GM21526 (cell line): ENCODE results near the gene FAM241B.

ENCODE experiments used
- ATAC-seq: cut with Tn5 transposase; IDR thresholded peaks from one replicate; pipeline ENCODE4 v1.9.1; 2021; ENCODE audit warnings: moderate library complexity; ENCODE audit not compliant: unreplicated experiment, low FRiP score

Gene FAM241B

DNA sequence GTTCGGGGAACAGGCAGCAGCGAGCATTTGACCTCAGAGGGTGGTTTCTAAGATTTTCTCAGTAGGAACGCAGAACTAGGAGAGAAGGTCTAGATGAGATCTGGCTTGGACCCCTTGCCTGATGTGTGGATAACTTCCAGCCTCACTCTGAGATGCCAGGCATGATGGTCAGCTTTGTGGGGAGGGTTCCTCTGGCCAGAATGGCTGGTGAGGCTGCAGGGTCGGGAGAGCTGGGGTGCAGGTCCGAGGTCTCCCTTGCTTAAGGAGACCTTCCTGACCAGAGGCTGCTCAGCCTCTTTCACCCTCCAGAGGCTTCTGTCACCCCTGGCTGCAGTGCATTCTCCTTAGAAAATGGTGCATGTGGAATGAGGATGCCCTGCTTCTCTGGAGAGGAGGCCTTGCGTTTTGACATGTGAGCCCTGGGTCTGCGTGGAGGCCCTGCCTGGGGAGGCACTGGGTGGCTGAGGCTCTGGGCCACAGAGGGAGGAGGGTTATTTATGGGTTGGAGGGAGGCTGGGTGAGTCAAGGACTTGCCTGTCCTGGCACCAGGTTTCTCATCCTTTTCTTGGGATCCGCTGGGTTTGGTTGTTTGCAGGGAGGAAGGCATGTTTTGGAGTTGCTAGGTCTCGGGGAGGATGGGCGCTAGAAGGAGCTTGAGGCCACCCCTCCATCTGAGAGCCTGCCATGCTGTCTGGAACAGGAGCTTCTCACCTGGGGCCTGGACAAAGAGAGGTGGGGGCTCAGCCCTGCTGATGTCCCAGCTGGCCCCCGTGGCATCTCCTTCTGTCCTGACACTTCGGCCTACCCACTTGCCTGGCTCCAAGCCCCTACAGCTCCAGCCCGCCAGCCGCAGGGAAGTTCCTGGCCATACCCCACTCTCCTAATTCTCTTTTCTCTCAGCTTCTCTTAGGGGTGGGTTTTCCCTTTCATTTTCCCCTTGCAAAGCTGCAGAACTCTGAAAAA, 3.9 kb downstream of the FAM241B start:
- no peak for ATAC-seq

DNA sequence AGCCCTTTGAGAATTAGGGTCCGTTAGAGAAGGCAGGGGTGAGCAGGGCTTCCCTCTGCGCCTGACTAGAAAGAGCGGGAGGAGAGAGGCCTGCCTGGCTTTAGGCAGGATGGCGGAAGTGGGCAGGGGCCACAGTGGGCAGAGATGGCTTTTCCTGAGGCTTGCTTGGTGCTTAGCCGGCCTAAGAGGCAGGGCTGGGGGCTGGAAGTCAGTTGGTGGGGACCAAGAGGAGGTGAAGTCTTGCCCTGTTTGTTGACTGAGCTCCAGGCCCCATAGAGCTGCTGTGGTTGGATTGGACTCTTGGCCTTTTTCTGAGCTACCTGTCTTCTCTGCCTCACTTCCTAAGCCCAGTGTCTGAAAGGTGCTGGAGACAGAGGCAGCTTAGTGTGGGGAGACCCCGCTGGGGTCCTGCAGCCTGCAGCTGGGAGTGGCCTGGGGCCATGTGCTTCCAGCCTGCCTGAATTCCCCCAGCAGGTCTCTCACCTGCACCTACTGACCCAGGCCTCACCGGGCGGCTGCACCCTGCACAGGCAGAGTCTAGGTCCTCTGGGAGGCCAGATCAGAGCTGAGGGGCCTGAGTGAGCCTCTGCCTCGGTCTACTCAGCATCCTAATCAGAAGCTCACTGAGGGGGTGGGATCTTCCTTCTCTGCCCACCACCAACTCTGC, 4.8 kb downstream of the FAM241B start:
- ATAC-seq: no peak

DNA sequence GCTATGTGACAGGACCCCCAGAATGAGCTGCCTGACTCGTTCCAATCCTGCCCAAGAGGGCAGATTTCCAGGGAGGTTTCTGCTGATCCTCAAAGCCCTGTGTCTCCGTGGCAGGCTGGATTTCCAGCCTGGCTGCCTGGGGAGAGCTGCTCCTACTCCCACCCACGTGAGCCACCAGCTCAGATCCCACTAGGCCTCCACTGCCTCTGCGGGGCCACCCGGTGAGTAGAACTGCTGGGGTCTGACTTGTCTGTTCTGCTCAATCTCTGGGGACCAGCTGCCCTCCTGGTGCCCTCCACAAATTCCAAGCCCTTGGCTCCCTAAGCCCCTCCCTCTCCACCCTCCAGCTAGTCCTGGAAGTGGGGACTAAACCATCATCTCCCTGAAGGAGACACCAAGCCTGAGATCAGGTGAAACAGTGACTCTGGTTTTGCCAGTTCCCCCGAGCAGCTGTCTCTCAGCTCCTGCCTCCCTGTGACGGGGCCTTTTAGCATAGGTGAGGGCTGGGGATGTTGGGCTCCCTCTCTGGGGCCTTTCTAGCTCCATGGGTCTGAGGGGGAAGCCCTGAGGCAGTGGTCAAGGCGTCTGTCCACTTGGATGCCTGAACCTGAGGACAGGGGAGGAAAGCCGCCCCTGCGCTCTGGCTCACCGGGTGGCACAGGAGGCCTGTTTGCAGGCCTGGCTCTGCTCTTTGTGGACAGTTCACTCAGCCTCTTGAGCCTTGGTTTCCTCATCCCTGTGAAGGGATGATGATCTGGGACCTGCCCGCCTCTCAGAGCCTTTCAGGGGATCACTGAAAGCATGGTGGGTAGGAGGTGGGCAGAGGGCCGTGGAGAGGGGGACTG, 5.6 kb downstream of the FAM241B start:
- ATAC-seq: no peak

DNA sequence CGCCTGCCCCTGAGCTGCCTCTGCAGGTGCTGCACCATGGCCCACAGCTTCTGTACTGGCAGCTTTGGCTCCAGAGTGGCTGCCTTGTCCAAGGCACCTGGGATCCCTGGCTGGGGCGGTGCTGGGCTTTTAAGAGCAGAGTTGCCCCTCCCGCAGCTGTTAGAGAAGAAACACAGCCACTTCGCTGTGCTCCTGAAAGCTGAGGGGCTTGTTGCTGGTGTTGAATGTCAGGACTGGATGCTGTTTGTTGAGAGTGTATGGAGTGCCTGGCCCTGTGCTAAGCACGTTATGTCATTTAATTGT, 6.2 kb downstream of the FAM241B start:
- ATAC-seq: no peak

DNA sequence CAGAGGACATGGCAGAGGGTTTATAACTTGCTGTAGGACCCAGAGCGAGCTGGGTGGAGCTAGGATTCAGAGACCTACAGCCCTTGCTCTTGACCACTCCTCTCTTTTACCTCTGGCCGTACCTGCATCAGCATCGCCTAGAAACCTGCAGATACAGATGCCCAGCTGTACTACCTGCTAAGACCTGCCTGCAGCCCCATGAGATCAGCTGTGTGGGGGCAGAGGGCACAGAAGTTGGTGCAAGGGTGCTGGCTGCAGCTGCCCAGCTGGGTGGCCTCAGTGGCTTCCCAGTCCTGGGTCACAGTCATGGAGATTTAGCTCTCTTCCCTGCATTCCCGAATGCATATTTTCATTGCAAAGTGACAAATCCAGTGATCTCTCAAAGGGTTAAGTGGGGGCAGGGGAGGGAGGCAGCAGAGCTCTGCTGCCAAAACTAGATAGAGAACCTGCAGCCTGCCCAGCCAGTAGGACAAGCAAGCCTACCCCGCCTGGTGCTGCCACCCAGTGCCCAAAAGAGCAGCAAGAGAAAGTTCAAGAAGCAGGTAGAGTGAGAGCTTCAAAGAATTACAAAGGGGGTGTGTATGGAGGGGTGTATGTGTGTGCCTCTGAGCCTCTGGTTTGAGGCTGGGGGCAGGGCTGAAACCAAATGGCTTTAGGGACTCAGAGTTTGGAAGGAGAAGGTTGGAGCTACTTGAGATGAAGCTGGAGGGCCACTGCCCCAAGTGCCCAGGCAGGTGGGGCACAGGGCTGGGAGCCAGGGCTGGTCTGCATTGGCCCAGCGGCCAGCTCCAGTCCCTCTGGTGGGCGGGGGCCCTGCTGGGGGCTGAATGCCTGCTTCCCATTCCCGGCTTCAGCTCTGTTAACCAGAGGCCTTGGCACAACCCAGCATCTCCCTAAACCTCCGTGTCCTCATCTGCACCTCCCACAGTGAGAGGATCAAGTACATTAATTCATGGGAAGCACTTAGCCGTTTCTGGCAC, 6.9 kb downstream of the FAM241B start:
- ATAC-seq: no peak

DNA sequence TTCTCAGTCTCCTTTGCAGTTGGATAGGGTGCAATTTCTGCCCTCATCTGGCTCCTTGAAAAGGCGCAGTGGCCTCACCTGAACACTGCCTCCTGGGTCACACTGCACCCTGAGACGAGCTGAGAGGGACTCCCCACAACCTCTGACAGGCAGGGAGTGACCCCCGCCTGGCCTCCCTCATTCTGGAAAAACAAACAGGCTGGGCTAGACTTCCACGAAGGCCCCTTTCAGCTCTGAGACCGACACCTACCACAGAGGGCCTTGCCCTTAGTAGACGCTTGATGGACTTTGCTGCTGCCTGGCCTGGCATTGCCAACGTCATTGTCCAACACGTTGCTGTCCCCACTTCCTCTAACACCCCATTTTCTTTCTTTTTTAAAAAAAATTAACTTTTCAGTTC, 8.6 kb downstream of the FAM241B start:
- no peak for ATAC-seq

DNA sequence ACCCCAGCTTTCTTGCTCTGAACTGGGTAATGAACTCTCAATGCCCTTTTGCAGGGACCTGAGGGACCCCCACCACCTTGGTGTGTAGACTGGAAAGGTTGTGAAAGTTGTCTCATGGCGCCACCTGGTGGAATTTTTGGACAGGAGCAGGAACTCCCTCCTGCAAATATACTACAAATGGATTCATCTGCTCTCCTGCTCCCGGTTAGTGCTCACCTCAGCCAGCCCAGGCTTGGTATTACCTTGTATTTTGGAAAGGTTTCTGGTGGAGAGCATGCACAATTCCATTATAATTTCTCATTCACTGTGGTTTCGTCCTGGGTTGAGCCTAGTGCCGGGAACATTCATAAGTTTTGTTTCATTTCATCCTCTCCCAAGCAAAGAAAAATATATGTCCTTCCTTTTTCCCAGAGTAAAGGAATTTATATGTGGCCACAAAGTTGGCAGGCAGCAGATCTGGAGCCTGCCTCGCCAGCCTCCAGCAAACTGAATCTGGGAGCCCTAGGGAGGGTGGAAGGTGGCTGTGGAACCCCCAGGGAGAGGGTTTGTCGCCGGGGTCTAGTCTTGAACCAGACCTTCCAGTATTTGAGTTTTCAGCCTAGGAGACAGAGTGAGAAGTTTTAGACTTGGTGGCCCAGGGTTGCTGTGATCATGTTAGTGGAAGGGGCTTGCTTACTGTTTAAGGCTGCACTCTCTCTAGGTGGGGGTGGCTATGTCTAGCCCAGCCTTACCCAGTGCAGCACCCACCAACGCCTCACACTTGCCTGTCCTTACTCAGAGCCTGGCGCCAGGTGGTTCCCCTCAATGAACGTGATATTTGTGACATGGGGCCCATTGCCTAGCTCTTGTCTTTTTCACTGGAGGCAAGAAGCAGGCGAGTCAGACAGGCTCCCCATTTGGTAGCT, 9.5 kb downstream of the FAM241B start:
- ATAC-seq: no peak

DNA sequence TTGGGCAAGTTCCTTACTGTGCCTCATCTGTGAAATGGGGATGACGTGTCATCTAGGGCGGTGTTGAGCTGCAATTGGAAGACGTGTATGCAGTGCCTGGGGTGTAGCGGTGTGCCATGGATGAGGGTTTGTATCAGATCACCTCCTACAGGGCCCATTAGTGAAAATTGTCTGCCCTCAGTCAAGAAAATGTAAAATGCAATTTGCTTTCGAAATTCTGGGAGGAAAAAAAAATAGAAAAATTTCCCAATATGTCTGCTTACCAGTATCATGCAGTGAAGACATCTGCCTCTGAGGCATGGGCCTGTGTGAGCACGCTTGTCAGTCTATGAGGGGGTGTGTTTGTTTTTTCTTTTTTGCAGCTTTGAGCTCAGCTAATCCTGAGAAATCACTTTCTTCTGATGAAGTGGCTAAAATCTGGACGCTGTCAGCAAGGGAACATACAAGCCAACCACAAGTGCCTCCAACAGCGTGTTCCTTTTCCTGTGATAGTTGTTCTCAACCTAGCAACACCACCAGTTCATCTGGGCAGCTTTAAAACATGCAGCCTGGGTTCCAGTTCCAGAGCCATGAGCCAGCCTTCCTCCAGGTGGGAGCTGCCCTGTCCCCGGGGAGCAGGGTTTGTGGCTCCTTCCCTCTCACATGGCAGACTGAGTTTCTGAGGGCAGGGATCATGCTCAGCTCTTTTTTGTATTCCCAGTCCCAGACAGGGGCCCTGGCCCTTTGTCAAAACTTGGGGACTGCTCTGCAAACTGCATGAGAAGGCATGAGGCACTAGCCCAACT, 10.3 kb downstream of the FAM241B start:
- no peak for ATAC-seq

DNA sequence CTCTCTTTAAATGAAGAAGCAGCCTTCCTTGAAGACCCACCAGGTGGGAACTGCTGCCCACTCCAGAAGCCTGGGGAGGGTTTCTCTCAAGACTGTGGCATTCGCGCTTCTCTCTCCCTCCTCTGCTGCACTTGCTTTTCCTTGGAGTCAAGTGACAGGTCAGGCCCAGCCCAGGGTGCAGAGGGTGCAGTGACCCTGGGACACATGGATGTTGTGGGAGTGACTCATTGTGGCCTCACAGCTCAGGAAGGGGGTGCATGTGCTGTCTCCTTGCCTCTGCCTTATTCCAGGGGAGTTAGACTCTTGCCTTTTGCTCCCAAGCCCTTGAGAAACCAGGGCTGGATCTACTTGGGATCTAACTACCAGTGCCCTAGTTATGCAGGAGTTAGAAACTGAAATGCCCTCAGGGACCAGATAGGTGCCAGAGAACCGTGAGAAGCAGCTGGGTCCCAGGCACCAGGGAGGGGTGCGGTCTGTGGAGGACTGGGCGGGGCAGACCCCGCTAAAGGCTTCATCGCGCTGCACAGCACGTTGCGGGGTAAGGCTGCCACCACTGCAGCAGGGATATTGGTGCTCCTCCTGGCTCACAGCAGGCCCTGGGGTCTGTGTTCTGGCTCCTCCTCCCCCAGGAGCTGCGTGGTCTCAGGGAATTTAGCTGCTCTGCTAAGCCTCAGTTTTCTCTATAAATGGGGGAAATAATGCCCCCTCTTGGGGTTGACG, 11.4 kb downstream of the FAM241B start:
- ATAC-seq: no peak

DNA sequence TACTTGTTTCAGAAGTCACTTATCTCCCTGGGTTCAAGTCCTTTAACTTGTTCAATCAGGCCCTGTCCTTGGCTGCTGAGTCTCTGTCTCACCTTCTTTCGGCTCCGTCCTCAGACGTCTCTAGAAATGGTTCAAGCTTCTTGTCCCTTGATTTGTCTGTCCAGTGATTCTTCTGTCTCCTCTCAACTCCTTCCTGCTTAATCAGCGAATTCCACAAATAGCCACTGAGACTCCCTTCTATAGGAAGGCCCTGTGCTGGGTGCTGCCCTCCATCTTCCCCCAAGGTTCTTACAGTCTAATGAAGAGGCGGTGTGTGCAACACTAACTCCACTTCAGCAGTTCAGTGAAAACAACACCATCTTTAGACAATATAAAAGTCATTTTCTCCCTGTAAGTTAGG, 12.7 kb downstream of the FAM241B start:
- no peak for ATAC-seq

DNA sequence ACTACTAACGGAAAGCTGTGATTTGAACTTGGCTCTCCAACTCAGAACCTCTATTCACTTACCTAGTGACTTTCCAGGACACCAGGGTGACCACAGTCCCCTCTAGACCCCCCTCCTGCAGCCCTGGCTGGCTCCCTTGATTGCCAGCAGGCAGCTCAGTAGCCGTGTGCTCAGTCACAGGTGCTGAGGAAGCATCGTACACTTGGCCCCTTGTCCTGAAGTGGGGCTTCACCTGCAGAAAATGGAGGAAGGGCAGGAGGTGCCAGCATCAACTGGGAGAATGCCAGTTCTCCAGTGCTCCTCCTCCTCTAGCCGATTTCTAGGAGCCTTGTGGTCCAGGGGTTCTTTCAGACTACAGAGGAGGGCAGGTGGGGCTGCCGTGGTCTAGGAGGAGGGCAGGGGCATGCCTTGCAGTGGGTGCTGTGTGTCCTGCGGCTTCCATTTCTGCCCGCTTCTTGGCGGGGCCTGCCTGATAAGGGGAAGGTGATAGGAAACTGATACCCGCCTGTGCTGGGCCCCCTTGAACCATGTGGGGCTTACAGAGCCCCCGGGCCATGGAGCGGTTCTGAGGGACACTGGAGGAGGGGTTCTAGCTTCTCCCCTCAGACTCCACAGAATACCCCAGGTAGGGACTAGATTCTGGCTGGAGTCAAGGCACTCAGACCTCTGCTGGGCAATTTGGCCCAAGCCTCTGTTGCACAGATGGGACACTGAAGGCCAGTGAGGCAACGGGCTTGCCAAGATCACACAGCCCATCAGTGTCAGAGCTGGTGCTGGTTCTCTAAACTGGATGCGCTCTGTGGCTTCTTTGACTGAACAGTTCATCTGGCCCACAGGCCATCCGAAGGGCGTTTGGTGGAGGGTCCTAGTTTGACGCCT, 14.0 kb downstream of the FAM241B start:
- ATAC-seq: no peak

DNA sequence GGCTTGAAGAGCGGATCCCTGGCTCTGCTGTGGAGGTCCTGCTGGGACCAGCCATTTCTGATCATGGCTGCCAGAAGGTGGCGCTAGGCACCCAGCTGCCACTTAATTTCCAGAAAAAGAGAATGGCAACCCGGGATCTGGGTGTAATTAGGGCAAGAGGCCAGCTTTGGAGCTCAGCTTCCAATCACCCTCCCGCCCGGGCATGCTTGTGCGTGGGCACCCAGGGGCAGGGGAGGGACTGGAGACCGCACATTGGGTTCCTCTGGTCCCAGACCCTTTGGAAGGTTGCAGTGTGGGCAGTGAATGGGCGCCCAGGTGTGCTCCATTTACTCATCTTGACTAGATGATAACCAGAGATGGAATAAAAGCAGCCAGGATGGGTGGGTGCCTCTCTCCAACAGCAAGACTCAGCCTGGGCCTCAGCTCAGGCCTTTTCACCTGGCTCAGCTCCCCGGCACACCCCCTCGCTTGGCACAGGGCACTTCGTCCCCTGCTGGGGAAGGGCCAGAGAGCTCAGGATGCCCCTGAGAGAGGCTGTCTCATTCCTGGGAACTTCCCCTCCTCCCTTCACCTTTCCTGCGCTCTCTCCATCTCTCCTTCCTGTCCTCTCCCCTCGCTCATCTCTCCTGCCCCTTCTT, 14.7 kb downstream of the FAM241B start:
- ATAC-seq: no peak

DNA sequence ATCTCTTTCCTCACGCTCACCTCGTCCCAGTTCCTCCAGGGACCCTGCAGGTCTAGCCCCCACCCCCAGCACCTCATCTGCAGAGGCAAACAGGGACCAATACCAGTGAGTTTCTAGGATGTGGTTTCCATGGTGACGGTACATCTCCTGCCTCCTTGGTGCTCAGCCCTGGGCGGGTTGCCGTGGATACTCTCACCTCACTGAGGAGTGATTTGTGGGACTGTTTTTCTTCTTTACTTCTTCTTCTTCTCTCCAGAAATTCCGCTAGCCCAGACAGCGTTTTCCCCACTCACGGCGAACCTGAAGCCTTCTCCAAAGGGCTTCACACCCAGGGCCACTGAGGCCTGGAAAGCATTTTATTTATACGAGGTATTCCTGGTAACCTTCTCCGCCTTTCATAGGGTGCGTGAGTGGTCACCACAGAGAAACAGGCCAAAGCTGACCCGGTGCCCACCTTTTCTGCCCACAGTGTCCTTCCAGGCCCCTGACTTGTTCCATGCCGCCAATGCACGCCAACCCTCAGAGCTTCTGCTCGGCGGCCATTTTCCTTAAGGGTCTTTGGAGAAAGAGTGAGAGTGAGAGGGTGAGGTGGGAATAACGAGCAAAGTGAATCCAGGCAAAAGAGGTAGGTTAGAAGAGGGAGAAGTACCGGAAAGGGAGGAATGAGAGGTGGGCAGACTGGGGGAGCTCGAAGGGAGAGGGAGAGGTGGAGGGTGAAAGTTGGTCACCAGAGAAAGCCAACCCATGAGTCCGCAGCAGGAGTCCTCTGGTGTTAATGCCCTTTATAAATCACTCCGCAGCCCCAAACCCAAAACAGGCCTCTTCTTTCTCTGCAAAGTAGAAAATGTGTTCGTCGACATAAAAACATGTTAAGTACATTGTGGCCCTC, 15.5 kb downstream of the FAM241B start:
- no peak for ATAC-seq

DNA sequence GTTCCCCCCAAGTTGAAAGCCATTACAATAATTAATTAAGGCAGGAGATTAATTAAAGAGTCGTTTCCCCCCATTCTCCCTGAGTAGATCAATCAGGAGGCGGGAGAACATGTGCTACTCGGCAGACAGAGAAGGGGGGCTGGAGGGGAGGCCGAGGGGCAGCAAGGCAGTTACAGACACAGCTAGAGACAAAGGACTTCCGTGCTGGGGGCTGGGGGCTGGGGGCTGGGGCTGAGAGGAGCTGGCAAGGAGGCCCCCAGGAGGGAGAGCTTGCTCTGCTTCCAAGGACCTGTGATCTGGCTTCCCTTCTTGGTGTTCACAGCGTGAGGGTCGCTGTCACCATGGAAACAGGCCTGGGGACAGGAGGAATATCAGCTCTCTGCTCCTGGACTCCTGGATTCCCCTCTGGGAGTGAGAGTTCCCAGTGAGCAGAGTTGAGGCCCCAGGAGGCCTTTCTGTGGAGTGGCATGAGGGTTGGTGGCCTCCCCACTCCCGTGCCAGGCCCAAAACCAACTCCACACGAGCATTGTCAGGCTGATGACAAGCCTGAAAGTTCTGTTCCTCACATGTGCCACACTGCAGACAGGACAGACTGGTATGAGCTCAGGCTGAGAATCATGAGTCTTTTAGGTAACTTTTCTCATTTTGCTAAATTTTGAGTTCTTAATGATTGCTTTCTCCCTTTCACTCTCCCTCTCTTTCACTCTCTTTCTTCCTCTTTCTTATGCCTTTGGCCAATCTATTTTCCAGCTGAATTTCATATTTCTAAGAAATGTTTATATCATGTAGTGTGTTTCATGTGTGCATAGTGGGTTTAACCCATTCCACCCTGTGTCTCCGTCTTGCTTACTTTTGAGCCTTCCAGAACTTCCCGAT, 16.4 kb downstream of the FAM241B start:
- no peak for ATAC-seq
